ENCODE data around the gene SPSB3. TPM values are rescaled to one million over a fixed set of nuclear protein-coding genes. Genes with fewer than 3 reads are reported as not detected.

The SPSB3 gene
- polyA plus RNA-seq, 1 donor (not counting 4 experiments of a cell fraction or from before 2014, with no cell fraction given), result 9.5 TPM

DNA sequence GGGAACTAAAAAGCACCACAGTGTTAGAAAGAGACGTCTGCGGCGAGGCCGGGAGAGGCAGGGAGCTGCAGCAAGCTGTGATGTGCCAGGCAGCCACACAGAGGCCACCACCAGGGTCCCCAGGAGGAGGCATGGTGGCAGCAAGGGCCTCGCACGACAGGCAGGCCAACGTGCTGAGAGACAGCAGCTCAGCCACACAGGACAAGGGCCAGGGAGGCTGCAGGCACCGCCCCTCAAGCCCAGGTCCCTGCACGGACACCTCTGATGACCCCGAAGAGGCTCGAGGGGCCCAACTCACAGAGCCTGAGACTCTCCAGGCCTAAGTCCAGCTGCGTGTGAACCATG, 38.5 kb upstream of the SPSB3 start:
- TF ChIP-seq, protein P1, sequence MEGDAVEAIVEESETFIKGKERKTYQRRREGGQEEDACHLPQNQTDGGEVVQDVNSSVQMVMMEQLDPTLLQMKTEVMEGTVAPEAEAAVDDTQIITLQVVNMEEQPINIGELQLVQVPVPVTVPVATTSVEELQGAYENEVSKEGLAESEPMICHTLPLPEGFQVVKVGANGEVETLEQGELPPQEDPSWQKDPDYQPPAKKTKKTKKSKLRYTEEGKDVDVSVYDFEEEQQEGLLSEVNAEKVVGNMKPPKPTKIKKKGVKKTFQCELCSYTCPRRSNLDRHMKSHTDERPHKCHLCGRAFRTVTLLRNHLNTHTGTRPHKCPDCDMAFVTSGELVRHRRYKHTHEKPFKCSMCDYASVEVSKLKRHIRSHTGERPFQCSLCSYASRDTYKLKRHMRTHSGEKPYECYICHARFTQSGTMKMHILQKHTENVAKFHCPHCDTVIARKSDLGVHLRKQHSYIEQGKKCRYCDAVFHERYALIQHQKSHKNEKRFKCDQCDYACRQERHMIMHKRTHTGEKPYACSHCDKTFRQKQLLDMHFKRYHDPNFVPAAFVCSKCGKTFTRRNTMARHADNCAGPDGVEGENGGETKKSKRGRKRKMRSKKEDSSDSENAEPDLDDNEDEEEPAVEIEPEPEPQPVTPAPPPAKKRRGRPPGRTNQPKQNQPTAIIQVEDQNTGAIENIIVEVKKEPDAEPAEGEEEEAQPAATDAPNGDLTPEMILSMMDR (optimal IDR thresholded peaks at IDR 0.05 in 1 of 3, IDR thresholded peaks at IDR 0.05 in 1 of 3, conservative IDR thresholded peaks at IDR 0.05 in 1 of 3; ENCODE audit: extremely low read depth in 1 of 3, insufficient read depth in 2 of 3, low read length in 3 of 3), result no peak
- no peak for TF ChIP-seq EZH2 (IDR thresholded peaks at IDR 0.05; ENCODE audit: low read length)
- Histone ChIP-seq H3K4me2 (ENCODE audit: control insufficient read depth, extremely low read depth, insufficient read depth, low read depth, low read length) (no peak overlapping the region), H2AFZ (ENCODE audit: control insufficient read depth, low read length) (no peak overlapping the region), H3K9me3 (ENCODE audit: control insufficient read depth, low read depth, low read length) (no peaks in the 10 kb centered on the region), H3K36me3 (ENCODE audit: control insufficient read depth in 2 of 2, extremely low read depth in 1 of 2, insufficient read depth in 2 of 2, low read length in 2 of 2) (peaks cover 0 to 12% of the 10 kb centered on the region in 2 experiments), H3K9me1 (ENCODE audit: control insufficient read depth, extremely low read depth, insufficient read depth, low read length) (no peaks in the 10 kb centered on the region), H3K4me3 (ENCODE audit: control insufficient read depth in 2 of 3, extremely low read depth in 1 of 3, insufficient read depth in 2 of 3, low read depth in 1 of 3, low read length in 3 of 3) (no peak overlapping the region), H4K20me1 (ENCODE audit: control insufficient read depth, extremely low read depth, insufficient read depth, low read length) (no peaks in the 10 kb centered on the region), H3K27ac (ENCODE audit: control insufficient read depth, insufficient read depth, low read length) (no peak overlapping the region), H3K79me2 (ENCODE audit: control insufficient read depth, insufficient read depth, low read length) (no peaks in the 10 kb centered on the region), H3K9ac (ENCODE audit: control insufficient read depth, extremely low read depth, insufficient read depth, low read length) (no peak overlapping the region), H3K27me3 (ENCODE audit: control insufficient read depth, extremely low read depth, insufficient read depth, low read length) (no peaks in the 10 kb centered on the region), H3K4me1 (ENCODE audit: control insufficient read depth, extremely low read depth, insufficient read depth, low read length) (peaks cover 6% of the 10 kb centered on the region)
- no peak for DNase-seq (ENCODE audit: low read depth, low spot score)
- no peak for FAIRE-seq
- dilution Hi-C loops (cut with MboI; ENCODE audit: extremely low pct_ligation_motif_present, low sequenced_read_pairs), result no loop called here

DNA sequence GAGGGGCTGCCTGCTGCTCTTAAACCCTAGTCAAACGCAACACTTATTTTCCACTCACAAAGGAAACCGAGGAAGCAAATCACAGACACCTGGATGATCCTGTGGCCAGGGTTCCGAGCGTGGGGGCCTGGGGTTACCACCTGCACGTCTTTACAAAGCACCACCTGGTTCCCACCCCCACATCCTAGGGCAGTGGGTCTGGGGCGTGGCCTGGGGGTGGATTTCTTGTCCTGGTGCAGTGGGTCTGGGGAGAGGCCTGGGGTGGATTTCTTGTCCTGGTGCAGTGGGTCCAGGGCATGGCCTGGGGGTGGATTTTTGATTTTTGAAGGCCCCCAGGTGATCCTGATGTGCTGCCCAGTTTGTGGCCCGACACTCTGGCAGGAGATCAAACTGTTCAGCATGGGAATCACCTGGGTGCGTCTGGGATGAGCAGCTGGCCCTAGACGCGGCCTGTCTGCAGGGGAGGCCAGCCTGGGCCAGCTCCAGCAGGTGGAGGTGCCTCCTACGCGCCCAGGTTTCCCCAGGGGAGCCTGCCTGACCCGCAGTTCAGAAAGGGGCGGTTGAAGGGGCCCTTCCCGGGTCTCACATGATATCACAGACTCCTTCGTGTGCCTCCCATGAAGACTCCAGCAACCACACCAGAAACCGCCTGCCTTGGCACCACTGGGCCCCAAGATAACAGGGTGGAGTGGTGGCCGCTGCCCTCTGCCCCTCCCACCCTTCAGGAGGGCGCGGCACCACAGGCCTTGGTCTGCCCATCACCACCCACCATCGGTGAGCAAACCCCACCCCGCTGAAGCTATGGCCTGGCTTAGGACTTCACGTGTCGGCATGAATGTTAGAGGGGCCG, 38.0 kb upstream of the SPSB3 start:
- no peak for TF ChIP-seq EZH2 (IDR thresholded peaks at IDR 0.05; ENCODE audit: low read length)
- TF ChIP-seq, protein P1 (optimal IDR thresholded peaks at IDR 0.05 in 1 of 3, IDR thresholded peaks at IDR 0.05 in 1 of 3, conservative IDR thresholded peaks at IDR 0.05 in 1 of 3; ENCODE audit: extremely low read depth in 1 of 3, insufficient read depth in 2 of 3, low read length in 3 of 3), result no peak
- H3K36me3 ChIP-seq (ENCODE audit: control insufficient read depth in 2 of 2, extremely low read depth in 1 of 2, insufficient read depth in 2 of 2, low read length in 2 of 2), result peaks cover 0 to 14% of the 10 kb centered on the region in 2 experiments
- no peaks in the 10 kb centered on the region for H4K20me1 ChIP-seq (ENCODE audit: control insufficient read depth, extremely low read depth, insufficient read depth, low read length)
- H2AFZ ChIP-seq (ENCODE audit: control insufficient read depth, low read length), result no peak overlapping the region
- H3K4me2 ChIP-seq (ENCODE audit: control insufficient read depth, extremely low read depth, insufficient read depth, low read depth, low read length), result no peak overlapping the region
- no peak overlapping the region for H3K9ac ChIP-seq (ENCODE audit: control insufficient read depth, extremely low read depth, insufficient read depth, low read length)
- H3K9me3 ChIP-seq (ENCODE audit: control insufficient read depth, low read depth, low read length), result no peaks in the 10 kb centered on the region
- H3K27me3 ChIP-seq (ENCODE audit: control insufficient read depth, extremely low read depth, insufficient read depth, low read length), result no peaks in the 10 kb centered on the region
- no peak overlapping the region for H3K27ac ChIP-seq (ENCODE audit: control insufficient read depth, insufficient read depth, low read length)
- H3K9me1 ChIP-seq (ENCODE audit: control insufficient read depth, extremely low read depth, insufficient read depth, low read length), result no peaks in the 10 kb centered on the region
- no peak overlapping the region for H3K4me3 ChIP-seq (ENCODE audit: control insufficient read depth in 2 of 3, extremely low read depth in 1 of 3, insufficient read depth in 2 of 3, low read depth in 1 of 3, low read length in 3 of 3)
- H3K79me2 ChIP-seq (ENCODE audit: control insufficient read depth, insufficient read depth, low read length), result no peaks in the 10 kb centered on the region
- no peak for DNase-seq (ENCODE audit: low read depth, low spot score)
- H3K4me1 ChIP-seq (ENCODE audit: control insufficient read depth, extremely low read depth, insufficient read depth, low read length), result peaks cover under 1% of the 10 kb centered on the region
- dilution Hi-C loops (cut with MboI; ENCODE audit: extremely low pct_ligation_motif_present, low sequenced_read_pairs), result no loop called here
- FAIRE-seq, result no peak
